ENCODE measurements around the gene CAMK4. TPM values are rescaled to one million over a fixed set of nuclear protein-coding genes. Genes with fewer than 3 reads are reported as not detected.
A peak's percentile ranks its signal among the peaks of the same experiment; 100 is the strongest.

The CAMK4 gene
- total RNA-seq, 1 experiment from 2014 or later: 0.10 TPM

GRCh38 chr5:111517853-111518501, 293.8 kb downstream of the CAMK4 start:
- DNase-seq (ENCODE audit: extremely low read depth, low read depth): no peak

- DNase-seq (ENCODE audit: extremely low read depth, low read depth): no peak
Observed at GRCh38 chr5:111518777-111519176, 294.6 kb downstream of the CAMK4 start.

- DNase-seq (ENCODE audit: extremely low read depth, low read depth): no peak
Observed at GRCh38 chr5:111520908-111521307, 296.7 kb downstream of the CAMK4 start.

GRCh38 chr5:111528056-111528455, 303.9 kb downstream of the CAMK4 start:
- DNase-seq (ENCODE audit: extremely low read depth, low read depth): no peak

GRCh38 chr5:111530298-111530740, 306.1 kb downstream of the CAMK4 start:
- DNase-seq (ENCODE audit: extremely low read depth, low read depth): peak; percentile 95

GRCh38 chr5:111532886-111533582, 308.9 kb downstream of the CAMK4 start:
- no peak for DNase-seq (ENCODE audit: extremely low read depth, low read depth)

- DNase-seq (ENCODE audit: extremely low read depth, low read depth): no peak
Observed at GRCh38 chr5:111535879-111536549, 311.8 kb downstream of the CAMK4 start.

GRCh38 chr5:111537141-111538024, 313.2 kb downstream of the CAMK4 start:
- no peak for DNase-seq (ENCODE audit: extremely low read depth, low read depth)

Other genes with a start within 250 kb of the CAMK4 start
- 1.4 and 3.3 TPM in 2 replicates for gene TSLP, start 152.7 kb upstream of the CAMK4 start, total RNA-seq (2014; rRNA removed; shearing (Covaris generic))
- gene WDR36, start 132.0 kb upstream of the CAMK4 start, total RNA-seq (2014; rRNA removed; shearing (Covaris generic)): 64.4 and 73.1 TPM in 2 replicates